ENCODE results near the gene DIRAS3. TPM values are rescaled to one million over a fixed set of nuclear protein-coding genes. Genes with fewer than 3 reads are reported as not detected.

DIRAS3 gene, protein sequence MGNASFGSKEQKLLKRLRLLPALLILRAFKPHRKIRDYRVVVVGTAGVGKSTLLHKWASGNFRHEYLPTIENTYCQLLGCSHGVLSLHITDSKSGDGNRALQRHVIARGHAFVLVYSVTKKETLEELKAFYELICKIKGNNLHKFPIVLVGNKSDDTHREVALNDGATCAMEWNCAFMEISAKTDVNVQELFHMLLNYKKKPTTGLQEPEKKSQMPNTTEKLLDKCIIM
- total RNA-seq, result not detected
- not detected for polyA plus RNA-seq
- not detected for total RNA-seq

DNA sequence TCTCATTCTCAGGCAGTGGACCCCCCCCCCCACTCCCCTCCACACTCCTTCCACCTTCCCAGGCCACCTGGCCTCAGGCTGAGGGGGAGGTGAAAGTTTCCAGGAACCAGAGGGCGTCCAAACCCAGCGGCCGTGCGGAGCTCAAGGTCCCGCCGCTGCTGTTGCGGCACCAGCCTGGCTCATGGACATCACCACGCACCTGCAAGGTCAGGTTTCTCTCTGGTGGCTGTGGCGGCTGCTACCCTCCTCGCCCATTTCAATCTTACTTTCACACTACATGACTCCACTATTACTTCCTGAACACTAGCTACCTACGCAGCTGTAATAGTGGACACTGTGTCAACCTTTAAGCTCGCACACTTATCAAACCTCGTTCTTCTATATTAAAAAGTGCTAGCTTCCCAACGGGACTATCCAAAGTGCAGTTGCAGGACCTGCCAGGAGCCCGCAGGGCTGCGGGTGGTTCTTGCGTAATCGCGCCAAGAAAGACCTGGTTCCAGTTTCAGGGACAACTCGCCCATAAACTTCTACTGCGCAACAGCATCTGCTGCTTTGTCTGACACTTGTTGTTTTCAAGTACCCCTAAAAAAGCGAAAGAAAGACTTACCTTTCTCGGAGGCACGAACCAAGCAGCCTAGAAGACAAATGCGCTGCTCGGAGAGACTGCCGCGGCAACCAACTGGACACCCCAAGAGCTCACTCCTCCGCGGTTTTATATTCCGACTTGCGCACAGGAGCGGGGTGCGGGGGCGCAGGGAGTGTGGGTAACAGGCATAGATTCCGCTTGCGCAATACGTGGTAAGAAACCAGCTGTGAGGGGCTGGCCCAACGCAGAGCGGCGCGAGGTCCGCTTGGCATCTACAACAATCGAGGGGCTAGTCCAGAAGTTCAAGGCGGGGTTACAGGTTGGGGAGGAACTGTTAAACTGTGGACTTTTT lies at the start of gene DIRAS3:
Gene DIRAS3 (minus strand): TSS at position 687 of the 938 bp plus-strand sequence. CDS start 3,330 bp downstream, outside the sequence.
- H3K4me3 ChIP-seq (ENCODE audit: low read length), result no peak within 1 kb of the TSS
- H3K36me3 Mint-ChIP-seq, result no peaks in the 10 kb centered on the region
- H3K4me1 Mint-ChIP-seq, result peaks cover 0 to 2% (median 0%) of the 10 kb centered on the region in 7 donors
- H3K27ac ChIP-seq (ENCODE audit: low read depth, low read length), result no peak within 1 kb of the TSS
- H3K9me3 ChIP-seq (ENCODE audit: control insufficient read depth in 2 of 3, low read length in 3 of 3), result no peaks in the 10 kb centered on the region
- H3K9me3 Mint-ChIP-seq, result peaks cover 0 to 5% (median 0%) of the 10 kb centered on the region in 11 donors
- peak within 1 kb of the TSS in 1 of 9 donors; percentile 21 for H3K27ac Mint-ChIP-seq
- H3K4me1 ChIP-seq (ENCODE audit: control insufficient read depth in 2 of 2, insufficient read depth in 2 of 2, low read length in 2 of 2), result no peaks in the 10 kb centered on the region
- ATAC-seq (no peak), DNase-seq (no peak)
- no peaks in the 10 kb centered on the region for H3K36me3 ChIP-seq (ENCODE audit: control insufficient read depth in 2 of 3, insufficient read depth in 3 of 3, low read length in 3 of 3)
- ChIA-PET POLR2A (no interaction called here), CTCF (no interaction called here)
- peaks cover 5 to 36% (median 22%) of the 10 kb centered on the region in 5 donors for H3K27me3 Mint-ChIP-seq
- H3K27me3 ChIP-seq (ENCODE audit: control insufficient read depth in 2 of 2, insufficient read depth in 2 of 2, low read length in 2 of 2), result no peaks in the 10 kb centered on the region
- no peak within 1 kb of the TSS for H3K4me3 Mint-ChIP-seq
- intact Hi-C loops (cut with micrococcal nuclease), result no loop called here

DNA sequence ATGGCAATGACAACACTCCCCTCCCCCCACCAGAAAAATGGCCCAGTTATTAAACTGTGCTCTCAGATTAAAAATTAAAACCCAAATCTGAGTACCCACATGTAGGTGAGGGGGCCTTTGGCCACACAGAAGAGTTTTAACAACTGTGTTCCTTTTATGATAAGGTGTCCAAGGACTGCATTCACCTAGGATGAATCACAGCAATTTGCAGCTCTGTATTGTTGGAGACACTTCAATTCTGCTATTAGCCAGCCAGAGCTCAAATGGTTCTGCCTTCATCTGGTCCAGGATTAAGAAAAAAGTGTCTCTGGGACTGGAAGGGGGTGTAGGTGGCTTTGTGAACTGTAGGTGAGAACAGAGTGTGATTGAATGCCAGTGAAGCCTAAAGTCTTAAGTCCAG lies 43.3 kb upstream of the DIRAS3 start:
- no peak overlapping the region for H3K27ac Mint-ChIP-seq

DNA sequence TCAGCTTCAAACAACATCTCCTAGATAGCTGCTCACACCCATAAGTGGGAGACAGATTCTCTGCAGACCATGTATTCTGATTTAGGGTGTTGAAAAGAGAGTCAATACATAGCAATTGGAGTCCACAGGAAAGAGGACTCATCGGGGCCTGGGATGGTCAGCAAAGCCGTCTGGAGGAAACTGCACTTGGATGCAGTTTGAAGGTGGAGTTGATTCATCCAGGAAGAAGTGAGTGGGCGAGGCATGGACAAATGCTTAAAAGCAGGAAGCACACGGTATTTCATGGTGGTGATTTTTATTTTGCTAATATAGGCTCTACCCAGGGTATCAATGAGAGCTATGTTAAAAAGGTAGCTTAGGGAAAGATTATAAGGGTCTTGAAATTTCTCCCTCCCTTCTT lies 36.8 kb upstream of the DIRAS3 start:
- no peak for ATAC-seq
- intact Hi-C loops (cut with micrococcal nuclease), result no loop called here
- Histone ChIP-seq H3K27ac (ENCODE audit: low read depth, low read length) (no peak overlapping the region), H3K9me3 (ENCODE audit: control insufficient read depth in 2 of 3, low read length in 3 of 3) (no peaks in the 10 kb centered on the region), H3K4me3 (ENCODE audit: low read length) (no peak overlapping the region), H3K36me3 (ENCODE audit: control insufficient read depth in 2 of 3, insufficient read depth in 3 of 3, low read length in 3 of 3) (no peaks in the 10 kb centered on the region), H3K27me3 (ENCODE audit: control insufficient read depth in 2 of 2, insufficient read depth in 2 of 2, low read length in 2 of 2) (no peaks in the 10 kb centered on the region), H3K4me1 (ENCODE audit: control insufficient read depth in 2 of 2, insufficient read depth in 2 of 2, low read length in 2 of 2) (no peaks in the 10 kb centered on the region)
- Mint-ChIP-seq H3K4me1 (no peaks in the 10 kb centered on the region), H3K9me3 (peaks cover 0 to 20% (median 0%) of the 10 kb centered on the region in 11 donors), H3K27ac (no peak overlapping the region), H3K36me3 (no peaks in the 10 kb centered on the region), H3K4me3 (no peak overlapping the region), H3K27me3 (peaks cover 0 to 9% (median 5%) of the 10 kb centered on the region in 5 donors)
- CTCF ChIA-PET, result no interaction called here
- no peak for DNase-seq
- POLR2A ChIA-PET, result no interaction called here

More for the DNA sequence above, 43.3 kb upstream of the DIRAS3 start:
- Mint-ChIP-seq H3K9me3 (peaks cover 0 to 9% (median 1%) of the 10 kb centered on the region in 11 donors), H3K36me3 (no peaks in the 10 kb centered on the region), H3K4me3 (no peak overlapping the region), H3K4me1 (no peaks in the 10 kb centered on the region), H3K27me3 (peaks cover 0 to 33% (median 6%) of the 10 kb centered on the region in 5 donors)
- H3K9me3 ChIP-seq (ENCODE audit: control insufficient read depth in 2 of 3, low read length in 3 of 3), result no peaks in the 10 kb centered on the region
- no peak overlapping the region for H3K4me3 ChIP-seq (ENCODE audit: low read length)
- DNase-seq (no peak), ATAC-seq (no peak)
- no peaks in the 10 kb centered on the region for H3K4me1 ChIP-seq (ENCODE audit: control insufficient read depth in 2 of 2, insufficient read depth in 2 of 2, low read length in 2 of 2)
- no peaks in the 10 kb centered on the region for H3K36me3 ChIP-seq (ENCODE audit: control insufficient read depth in 2 of 3, insufficient read depth in 3 of 3, low read length in 3 of 3)
- no peaks in the 10 kb centered on the region for H3K27me3 ChIP-seq (ENCODE audit: control insufficient read depth in 2 of 2, insufficient read depth in 2 of 2, low read length in 2 of 2)
- CTCF ChIA-PET, result no interaction called here
- intact Hi-C loops (cut with micrococcal nuclease), result no loop called here
- POLR2A ChIA-PET, result no interaction called here
- H3K27ac ChIP-seq (ENCODE audit: low read depth, low read length), result no peak overlapping the region

DNA sequence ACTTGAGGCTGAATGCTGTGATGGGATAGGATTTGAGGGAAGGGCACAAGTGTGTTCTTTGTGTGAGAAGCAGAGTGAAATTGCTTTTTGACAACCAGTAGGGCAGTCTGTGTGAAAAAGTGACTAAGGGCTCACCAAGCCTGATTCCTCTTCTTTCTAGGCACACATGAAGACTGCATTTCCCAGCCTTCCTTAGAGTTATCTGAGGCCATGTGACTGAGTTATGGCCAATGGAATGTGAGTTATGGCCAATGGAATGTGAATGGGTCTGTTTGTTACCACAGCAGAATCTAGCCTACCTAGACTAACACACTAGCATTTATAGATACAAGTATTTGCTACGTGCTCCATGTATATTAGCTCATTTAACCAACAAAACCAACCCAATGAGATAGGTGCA lies 35.3 kb upstream of the DIRAS3 start:
- ChIA-PET CTCF (no interaction called here), POLR2A (no interaction called here)
- no peaks in the 10 kb centered on the region for H3K4me1 ChIP-seq (ENCODE audit: control insufficient read depth in 2 of 2, insufficient read depth in 2 of 2, low read length in 2 of 2)
- Mint-ChIP-seq H3K4me1 (no peaks in the 10 kb centered on the region), H3K9me3 (peaks cover 0 to 17% (median 0%) of the 10 kb centered on the region in 11 donors), H3K4me3 (no peak overlapping the region), H3K27me3 (peaks cover 0 to 18% (median 5%) of the 10 kb centered on the region in 5 donors), H3K36me3 (no peaks in the 10 kb centered on the region), H3K27ac (no peak overlapping the region)
- ATAC-seq, result no peak
- H3K4me3 ChIP-seq (ENCODE audit: low read length), result no peak overlapping the region
- H3K9me3 ChIP-seq (ENCODE audit: control insufficient read depth in 2 of 3, low read length in 3 of 3), result no peaks in the 10 kb centered on the region
- no peak overlapping the region for H3K27ac ChIP-seq (ENCODE audit: low read depth, low read length)
- DNase-seq, result no peak
- intact Hi-C loops (cut with micrococcal nuclease), result no loop called here
- no peaks in the 10 kb centered on the region for H3K36me3 ChIP-seq (ENCODE audit: control insufficient read depth in 2 of 3, insufficient read depth in 3 of 3, low read length in 3 of 3)
- H3K27me3 ChIP-seq (ENCODE audit: control insufficient read depth in 2 of 2, insufficient read depth in 2 of 2, low read length in 2 of 2), result no peaks in the 10 kb centered on the region

DNA sequence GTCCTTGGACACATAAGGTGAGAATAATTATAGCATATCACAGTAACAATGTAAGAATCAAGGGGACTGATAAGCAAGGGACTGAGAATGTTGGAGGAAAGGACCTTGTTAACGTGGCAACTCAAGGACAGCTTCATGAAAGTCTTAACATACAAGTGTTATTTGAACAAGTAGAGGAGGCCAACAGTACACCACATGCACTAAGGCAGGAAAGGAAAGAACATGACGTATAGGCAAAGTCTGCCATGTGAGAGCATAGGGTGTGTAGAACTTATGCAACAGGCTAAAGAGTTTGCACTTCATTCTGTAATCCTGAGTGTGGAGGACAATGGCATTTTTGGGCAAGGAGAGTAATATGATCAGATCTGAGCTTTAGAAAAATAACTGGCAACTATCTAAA lies 33.3 kb upstream of the DIRAS3 start:
- H3K36me3 ChIP-seq (ENCODE audit: control insufficient read depth in 2 of 3, insufficient read depth in 3 of 3, low read length in 3 of 3), result no peaks in the 10 kb centered on the region
- no peak for DNase-seq
- peaks cover 0 to 30% (median 10%) of the 10 kb centered on the region in 5 donors for H3K27me3 Mint-ChIP-seq
- no peak for ATAC-seq
- H3K4me1 Mint-ChIP-seq, result no peaks in the 10 kb centered on the region
- no peak overlapping the region for H3K27ac ChIP-seq (ENCODE audit: low read depth, low read length)
- H3K9me3 Mint-ChIP-seq, result peaks cover 0 to 19% (median 2%) of the 10 kb centered on the region in 11 donors
- no peak overlapping the region for H3K27ac Mint-ChIP-seq
- no peaks in the 10 kb centered on the region for H3K36me3 Mint-ChIP-seq
- intact Hi-C loops (cut with micrococcal nuclease), result no loop called here
- H3K4me1 ChIP-seq (ENCODE audit: control insufficient read depth in 2 of 2, insufficient read depth in 2 of 2, low read length in 2 of 2), result no peaks in the 10 kb centered on the region
- ChIA-PET POLR2A (no interaction called here), CTCF (no interaction called here)
- H3K27me3 ChIP-seq (ENCODE audit: control insufficient read depth in 2 of 2, insufficient read depth in 2 of 2, low read length in 2 of 2), result no peaks in the 10 kb centered on the region
- no peak overlapping the region for H3K4me3 Mint-ChIP-seq
- no peaks in the 10 kb centered on the region for H3K9me3 ChIP-seq (ENCODE audit: control insufficient read depth in 2 of 3, low read length in 3 of 3)
- no peak overlapping the region for H3K4me3 ChIP-seq (ENCODE audit: low read length)

DNA sequence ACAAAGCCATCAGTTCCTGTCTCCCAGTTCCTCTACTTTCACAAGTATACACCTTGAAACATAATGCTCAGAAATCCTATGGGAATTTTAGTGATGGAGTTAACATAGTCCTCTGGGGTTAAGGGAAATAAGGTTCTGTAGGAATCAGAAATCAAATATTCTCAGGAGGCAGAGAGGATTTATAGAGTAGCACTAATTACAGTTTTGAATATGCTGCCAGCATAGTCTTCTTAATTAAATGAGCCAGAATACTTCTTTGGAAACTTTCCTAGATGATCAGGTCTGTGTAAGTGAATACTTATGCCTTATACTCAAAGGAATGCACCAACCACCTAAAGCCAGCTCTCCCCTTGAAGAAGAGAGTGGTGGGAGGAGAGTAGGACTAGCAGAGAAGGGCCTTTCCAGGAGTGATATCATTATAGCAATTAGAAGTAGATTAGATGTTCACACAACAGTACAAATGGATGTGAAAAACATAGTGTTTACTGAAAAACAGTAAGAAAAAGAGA lies 31.4 kb upstream of the DIRAS3 start:
- H3K4me3 ChIP-seq (ENCODE audit: low read length), result no peak overlapping the region
- no peaks in the 10 kb centered on the region for H3K27me3 ChIP-seq (ENCODE audit: control insufficient read depth in 2 of 2, insufficient read depth in 2 of 2, low read length in 2 of 2)
- H3K36me3 ChIP-seq (ENCODE audit: control insufficient read depth in 2 of 3, insufficient read depth in 3 of 3, low read length in 3 of 3), result no peaks in the 10 kb centered on the region
- Mint-ChIP-seq H3K4me1 (no peaks in the 10 kb centered on the region), H3K36me3 (no peaks in the 10 kb centered on the region), H3K9me3 (peaks cover 0 to 17% (median 4%) of the 10 kb centered on the region in 11 donors), H3K4me3 (no peak overlapping the region), H3K27me3 (peaks cover 0 to 40% (median 10%) of the 10 kb centered on the region in 5 donors), H3K27ac (no peak overlapping the region)
- no peaks in the 10 kb centered on the region for H3K4me1 ChIP-seq (ENCODE audit: control insufficient read depth in 2 of 2, insufficient read depth in 2 of 2, low read length in 2 of 2)
- intact Hi-C loops (cut with micrococcal nuclease), result no loop called here
- DNase-seq (no peak), ATAC-seq (no peak)
- H3K9me3 ChIP-seq (ENCODE audit: control insufficient read depth in 2 of 3, low read length in 3 of 3), result no peaks in the 10 kb centered on the region
- H3K27ac ChIP-seq (ENCODE audit: low read depth, low read length), result no peak overlapping the region
- ChIA-PET CTCF (no interaction called here), POLR2A (no interaction called here)
